ENCODE measurements around the gene RNF144B.
"Not testable (repeated sequence)": the region's sequence is repeated elsewhere in the genome, so short reads cannot be mapped to it uniquely, and the experiment has no call there.

Gene RNF144B

DNA sequence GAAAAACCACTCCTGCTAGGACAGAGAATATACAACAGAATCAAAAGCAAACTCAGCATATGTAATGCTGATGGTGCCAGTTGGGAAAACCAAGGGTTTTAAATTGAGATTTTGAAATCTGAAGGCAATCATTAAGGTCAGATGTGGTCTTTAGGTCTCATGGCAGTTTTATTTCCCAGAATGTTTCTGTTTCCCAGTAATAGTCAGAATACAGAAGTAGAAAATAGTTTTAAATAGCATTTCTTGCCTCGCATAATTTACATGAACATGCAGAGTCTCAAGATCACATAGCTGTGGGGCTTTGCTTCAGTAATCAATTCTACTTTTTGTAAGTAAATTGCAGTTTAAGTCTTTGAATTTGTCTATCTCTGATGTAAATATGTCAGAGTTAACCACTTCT, 58.1 kb downstream of the RNF144B start:
- no peak for DNase-seq (ENCODE audit: low read depth in 3 of 3)

DNA sequence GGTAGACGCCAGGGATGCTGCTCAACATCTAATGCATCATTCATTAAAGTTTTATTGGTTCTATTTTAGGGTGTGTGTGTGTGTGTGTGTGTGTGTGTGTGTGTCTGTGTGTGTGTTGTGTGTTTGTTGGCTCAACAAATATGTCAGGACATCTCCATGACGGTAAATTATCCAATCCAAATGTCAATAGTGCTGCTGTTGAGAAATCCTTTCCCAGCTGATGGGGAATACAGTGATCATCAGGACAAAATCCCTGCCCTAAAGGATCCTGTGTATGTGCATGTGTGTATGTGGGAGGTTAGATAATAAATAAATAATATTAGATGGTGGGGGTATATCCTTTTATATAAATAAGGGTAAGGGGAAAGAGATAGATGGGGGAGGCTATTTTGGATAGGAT, 59.6 kb downstream of the RNF144B start:
- DNase-seq (ENCODE audit: low read depth in 3 of 3), result no peak

DNA sequence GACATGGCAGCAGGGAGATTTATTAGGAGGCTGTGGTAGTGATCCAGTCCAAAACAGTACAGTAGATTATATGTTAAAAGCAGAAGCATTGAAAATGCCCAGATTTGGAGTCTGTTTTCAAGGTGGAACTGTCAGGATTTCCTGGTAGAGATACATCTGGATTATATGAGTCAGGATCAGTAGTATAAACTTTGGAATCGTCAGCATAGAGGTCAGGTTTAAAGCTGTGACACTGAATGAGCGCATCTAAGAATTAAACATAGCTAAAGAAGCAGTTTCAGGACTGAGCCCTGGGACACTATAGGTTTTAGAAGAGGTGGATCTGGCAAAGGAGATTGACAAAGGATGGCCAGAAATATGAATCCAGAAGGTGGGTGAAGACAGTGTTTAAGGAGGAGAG, 60.4 kb downstream of the RNF144B start:
- no peak for DNase-seq (ENCODE audit: low read depth in 3 of 3)

DNA sequence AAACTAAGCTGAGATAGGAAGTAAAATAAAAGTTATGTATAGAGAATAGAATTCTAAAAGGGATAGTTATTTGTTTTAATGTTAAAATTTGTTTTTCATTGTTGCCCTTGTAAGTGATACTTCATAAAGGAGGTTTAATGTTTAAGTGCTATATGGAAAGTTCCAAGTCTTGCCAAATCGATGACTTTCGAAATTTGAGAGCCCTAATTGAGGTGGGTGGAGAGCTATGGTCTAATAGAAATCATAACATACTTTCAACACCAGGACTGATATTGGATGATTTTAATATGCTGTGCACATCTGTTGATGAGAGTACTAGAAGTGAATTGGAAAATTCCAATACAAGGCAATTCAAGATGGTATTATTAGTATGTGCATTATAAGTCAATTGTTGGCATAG, 64.6 kb downstream of the RNF144B start:
- DNase-seq (ENCODE audit: low read depth in 3 of 3), result no peak

DNA sequence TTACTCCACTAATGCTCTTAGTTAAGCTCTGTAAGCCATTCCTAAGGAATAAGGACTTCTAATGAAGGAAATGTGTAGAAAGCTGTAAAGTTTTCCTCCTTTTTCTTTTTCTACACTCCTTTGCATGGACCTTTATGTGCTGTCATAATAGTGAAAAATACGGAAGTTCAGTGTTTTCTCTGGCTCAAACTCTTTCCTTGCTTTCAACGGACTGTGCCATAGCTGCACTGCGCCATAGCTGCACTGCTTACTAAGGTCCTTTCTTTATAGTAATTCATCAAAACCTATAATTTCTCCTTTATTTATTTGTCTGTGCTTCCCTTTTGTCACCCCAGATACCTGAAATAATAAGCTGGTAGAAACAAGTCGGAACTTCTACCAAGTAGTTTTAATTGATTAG, 67.3 kb downstream of the RNF144B start:
- no peak for DNase-seq (ENCODE audit: low read depth in 3 of 3)

DNA sequence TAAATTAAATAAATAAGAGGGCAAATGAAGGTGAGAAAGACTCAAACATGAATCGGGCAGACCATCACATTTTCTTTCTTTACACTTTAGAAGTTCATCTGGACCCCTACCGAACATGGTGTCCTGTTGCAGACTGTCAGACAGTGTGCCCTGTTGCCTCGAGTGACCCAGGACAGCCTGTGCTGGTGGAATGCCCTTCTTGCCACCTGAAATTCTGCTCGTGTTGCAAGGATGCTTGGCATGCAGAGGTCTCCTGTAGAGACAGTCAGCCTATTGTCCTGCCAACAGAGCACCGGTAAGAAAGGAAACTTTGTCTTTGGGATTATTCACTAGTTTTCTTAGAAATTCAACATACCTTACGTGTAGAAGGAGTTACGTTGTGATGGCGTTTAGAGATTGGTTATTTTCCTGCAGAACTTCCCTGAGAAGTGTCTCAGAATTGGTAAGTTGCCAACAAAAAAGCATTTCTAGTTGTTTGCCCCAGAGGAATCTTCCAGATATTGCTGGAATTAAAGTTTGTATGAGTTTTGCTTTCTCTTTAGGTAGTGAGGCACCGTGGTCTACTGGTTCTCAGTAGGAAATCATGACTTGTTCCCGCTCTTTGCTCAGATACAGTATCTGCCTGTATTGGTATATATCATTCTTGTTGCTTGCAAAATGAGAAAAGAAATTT, 70.1 kb downstream of the RNF144B start:
- no peak for DNase-seq (ENCODE audit: low read depth in 3 of 3)

DNA sequence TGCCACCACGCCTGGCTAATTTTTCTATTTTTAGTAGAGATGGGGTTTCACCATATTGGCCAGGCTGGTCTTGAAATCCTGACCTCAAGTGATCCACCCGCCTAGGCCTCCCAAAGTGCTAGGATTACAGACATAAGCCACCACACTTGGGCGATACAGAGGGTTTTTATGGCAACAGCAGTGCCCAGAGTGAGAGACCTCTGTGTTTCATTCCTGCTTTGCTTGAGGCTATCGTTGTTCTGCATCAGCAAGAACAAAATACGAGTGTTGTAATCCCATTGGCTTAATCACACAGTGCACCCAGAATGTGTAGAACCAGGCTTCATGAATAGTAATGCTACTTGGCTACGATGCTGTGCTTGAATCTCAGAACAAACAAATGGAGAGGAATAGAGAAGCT, 70.9 kb downstream of the RNF144B start:
- not testable (repeated sequence) for DNase-seq (ENCODE audit: low read depth in 3 of 3)

DNA sequence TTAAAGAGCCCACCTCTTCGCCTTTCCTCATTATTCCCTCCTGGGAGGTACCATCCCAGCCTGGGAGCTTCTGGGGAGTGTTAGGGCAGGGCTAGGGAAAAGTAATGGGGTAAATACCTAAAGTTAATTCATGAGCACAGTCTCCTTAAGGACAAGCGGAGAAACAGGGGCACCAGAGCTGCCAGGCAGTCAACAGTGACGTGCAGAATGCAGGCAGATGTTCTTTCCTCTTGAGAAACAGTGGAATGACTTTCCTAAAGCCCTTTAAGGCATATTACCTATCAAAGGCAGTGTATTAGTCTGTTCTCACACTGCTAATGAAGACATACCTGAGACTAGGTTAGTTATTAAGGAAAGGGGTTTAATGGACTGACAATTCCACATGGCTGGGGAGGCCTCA, 76.3 kb downstream of the RNF144B start:
- no peak for DNase-seq (ENCODE audit: low read depth in 3 of 3)

DNA sequence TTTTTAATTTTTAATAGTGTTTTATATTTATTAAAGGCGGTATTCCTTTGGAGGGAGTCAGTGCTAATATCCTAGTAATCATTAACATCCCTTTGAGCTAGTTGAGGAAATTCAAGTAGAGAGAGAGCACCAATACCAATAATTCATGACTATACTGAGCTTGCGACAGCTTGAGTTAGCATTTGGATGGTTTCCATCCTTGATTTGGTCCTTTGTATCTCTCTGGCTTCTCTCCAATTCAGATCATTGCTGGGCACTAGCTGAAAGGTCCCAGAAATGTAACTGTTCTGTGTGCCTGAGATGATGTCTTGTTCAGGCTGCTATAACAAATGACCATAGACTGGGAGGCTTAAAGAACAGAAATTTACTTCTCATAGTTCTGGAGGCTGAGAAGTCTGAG, 77.0 kb downstream of the RNF144B start:
- no peak for DNase-seq (ENCODE audit: low read depth in 3 of 3)

DNA sequence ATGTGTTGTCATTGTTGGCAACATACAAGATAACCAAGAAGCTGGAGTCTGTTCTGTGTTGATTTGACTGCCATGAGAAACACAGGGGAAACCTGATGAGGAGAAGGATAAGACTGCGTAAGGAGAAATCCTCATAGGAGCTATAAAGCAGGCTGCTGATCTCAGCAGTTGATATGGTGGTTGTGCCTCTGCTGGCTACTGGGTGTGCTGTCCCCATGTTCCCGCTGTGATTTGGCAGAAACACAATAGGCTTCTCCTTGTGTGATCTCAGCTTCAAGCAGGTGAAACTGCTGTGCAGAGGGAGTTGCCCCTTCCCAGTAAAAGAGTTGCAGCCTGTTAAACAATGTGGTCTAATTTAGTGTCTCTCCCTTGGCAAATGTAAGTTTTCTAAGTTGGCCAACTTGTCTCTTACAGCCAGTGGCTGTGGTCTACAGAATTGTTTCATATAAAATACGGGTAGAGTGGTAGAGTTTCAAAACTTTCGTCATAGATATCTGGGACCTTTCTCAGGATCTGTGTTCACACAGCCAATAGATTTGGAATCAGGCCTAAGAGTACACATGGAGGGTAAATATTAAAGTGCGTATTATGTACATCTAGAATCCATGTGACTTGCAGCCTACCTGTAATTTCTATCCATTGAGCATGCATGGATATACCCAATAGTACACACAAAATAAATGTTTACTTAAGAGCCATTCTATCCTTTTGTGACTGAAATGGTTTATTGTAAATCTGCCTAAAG, 78.4 kb downstream of the RNF144B start:
- DNase-seq (ENCODE audit: low read depth in 3 of 3), result no peak

DNA sequence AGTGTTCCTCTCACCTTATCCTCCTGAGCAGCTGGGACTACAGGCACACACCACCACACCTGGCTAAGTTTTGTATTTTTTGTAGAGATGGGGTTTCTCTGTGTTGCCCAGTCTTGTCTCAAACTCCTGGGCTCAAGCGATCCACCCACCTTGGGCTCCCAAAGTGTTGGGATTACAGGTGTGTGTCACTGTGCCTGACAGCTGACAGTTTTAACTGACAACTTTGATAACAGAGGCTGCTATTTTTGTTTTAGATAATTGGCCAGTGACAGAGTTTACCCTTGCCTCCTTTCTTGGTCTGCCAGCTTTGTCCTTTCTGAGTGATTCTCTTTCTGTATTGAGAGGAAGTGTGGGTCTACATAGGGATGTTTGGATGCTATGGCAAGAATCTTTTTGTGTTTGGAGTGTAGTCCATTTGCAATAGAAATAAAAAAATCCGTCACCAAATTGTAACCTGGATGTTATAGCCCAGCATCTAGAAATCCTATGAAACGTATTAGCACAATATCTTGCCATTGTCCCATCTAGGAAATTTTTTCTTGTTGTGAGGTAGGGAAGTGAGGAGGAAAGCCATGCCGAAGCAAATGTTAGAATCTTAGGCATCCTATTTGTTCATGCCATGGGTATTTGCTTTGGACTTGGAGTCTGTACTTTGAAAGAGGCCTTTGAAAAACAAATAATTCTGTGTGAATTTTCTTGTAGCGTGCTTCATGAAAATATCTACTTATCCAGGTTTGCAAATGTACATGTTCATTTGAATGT, 80.8 kb downstream of the RNF144B start:
- no peak for DNase-seq (ENCODE audit: low read depth in 3 of 3)

DNA sequence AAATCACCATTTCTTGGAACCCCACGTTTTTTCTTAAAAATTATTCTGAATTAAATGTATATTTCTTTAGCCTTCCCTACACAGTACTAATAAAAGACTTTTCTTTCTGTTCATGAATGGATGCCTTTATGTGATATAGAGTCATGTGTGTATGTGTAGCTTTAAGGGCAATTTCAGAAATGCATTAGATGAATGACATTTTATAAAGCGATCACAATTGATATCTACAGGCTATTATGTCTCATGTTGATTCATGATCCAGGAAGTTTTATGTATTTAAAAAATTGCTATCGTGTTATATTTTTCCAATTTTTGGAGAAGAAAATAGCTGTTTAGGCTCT, 81.3 kb downstream of the RNF144B start:
- no peak for DNase-seq (ENCODE audit: low read depth in 3 of 3)

DNA sequence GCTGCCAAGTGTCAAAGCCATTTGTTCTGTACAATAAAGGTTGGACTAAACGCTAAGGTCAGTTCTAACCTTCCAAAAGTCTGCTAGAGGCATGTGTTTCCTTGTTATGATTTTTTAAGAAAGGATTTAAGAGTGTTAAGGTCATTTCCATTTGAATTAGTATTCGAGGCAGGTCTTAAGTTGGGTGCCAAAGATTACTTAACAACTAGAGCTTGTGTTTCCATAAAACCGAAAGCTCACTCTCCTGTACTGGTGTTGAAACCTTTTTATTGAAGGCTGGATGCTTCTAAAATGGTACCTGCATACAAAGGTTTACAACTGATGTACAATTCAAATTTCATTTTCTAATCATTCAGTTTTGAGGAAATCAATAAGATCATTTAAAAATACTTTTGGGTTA, 82.4 kb downstream of the RNF144B start:
- no peak for DNase-seq (ENCODE audit: low read depth in 3 of 3)

DNA sequence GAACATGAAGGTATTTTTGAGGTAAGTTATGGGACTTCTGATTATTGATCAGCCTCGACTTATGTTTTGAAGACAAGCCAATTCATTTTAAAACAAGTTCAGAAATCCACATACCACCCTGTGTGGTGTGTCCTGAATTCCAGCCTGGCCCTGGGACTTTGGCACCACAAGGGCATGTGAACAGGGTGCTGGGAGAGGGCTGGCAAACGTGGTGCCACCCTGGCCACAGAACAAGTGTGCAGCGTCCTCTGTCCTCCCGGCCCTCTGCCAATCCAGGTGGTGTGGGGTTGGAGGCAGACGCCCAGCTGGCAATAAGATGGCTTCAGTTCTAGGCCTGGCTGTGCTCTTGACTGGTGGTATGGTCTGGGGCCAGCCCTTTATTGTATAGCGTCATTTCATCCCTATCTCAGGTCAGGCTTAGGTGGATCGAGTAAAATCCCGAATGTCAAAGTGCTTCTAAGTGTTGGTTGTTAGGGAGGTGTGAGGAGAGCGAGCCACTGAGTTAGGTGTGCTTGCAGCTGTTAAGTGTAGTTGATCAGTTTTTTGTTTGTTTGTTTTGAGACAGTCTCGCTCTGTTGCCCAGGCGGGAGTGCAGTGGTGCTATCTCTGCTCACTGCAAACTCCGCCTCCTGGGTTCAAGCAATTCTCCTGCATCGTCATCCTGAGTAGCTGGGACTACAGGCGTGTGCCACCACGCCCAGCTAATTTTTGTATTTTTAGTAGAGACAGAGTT, 84.2 kb downstream of the RNF144B start:
- DNase-seq (ENCODE audit: low read depth in 3 of 3), result no peak

DNA sequence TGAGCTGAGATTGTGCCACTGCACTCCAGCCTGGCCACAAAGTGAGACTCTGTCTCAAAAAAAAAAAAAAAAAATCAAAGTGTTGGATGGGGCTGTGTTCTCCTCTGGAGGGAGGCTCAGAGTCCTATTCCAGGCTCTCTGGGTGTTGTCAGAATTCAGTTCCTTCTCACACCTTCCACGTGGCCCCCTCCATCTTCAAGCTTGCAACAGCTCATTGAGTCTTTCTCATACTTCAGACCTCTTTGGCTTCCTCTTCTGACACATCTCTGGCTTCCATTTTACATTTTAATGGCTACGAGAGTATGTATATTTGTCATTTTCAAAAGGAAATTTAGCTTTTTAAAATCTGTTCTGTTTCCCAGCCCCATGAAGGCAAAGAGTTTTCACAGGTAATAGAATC, 85.8 kb downstream of the RNF144B start:
- DNase-seq (ENCODE audit: low read depth in 3 of 3), result no peak

DNA sequence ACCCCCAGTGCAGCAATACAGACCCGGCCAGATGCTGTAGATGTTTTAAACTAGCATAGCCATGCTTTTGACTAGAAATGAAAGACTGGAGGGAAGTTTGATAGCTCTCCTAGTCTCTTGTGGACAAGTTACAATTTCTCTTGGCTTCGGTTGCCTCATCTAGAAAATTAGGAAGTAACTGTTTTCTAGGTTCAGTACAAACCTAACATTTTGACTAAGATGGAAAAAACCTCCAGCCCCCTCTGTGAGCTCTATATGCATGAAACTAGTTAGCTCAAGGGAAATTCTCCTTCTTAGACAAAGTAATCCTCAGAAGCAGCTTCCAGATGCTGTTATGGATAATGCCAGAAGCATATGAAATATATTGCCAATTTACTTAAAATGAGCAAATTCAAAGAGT, 86.6 kb downstream of the RNF144B start:
- no peak for DNase-seq (ENCODE audit: low read depth in 3 of 3)

DNA sequence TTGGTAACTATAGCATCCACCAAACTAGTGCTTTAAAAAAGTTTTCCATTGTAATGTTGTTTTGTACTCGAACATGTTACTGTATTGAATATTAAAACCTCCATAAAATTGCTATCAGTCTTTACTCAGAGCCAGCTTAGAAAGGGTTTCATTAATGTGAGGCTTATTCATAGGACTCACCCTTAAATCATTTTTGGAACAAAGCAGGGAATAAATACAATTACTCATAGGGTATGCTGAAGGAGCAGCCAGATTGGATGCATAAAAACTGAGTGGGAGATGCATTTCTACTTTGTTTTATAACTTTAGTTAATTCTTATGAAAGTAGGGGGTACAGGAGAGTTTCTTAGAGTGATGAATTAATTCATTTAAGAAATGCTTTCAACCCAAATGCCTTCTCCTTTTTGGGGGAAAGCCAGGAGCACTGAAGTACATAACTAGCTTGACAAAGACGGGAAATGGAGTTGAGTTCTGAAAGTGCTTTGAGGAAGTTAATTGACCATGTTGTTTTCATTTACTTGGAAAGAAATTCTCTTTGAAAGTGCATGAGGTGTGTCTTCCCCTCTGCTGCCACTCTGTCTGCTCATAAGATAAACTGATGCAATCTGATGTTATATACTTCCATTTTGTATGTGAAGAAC, 90.3 kb downstream of the RNF144B start:
- no peak for DNase-seq (ENCODE audit: low read depth in 3 of 3)

DNA sequence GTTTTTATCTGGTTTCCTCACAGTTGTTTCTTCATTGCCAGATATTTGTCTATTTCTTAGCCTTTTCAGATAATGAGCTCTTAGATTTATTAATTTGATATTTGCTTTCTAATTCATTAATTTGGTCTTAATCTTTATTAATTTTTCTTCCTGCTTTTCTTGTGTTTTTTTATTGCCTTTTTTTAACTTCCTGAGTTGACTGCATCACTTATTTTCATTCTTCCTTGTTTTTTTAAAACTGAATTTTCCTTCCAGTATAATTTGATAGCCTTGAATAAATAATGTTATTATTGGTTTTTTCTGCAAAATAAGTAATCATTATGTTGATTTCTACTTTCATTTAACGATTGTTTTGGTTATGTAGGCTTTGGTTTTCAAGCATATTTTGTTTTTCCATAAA, 91.5 kb downstream of the RNF144B start:
- no peak for DNase-seq (ENCODE audit: low read depth in 3 of 3)

DNA sequence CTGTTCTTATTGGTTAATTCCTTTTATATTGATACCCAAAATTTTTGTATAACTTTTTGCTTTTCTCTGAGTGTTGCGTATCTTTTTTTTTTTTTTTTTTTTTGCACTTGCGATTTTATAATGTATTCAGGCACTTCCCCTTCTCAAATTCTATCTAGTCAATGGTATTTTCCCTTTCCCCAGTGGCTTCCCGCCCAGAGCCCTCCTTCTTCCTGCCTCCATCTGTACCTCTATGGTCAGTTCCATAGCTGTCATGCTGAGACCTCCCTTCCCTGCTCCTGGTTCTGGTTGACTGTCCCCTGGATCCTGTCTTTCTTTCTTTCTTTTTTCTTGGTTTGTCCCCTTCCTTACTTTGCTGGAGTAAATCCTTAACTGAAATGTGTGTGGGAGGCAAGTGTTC, 94.7 kb downstream of the RNF144B start:
- no peak for DNase-seq (ENCODE audit: low read depth in 3 of 3)

DNA sequence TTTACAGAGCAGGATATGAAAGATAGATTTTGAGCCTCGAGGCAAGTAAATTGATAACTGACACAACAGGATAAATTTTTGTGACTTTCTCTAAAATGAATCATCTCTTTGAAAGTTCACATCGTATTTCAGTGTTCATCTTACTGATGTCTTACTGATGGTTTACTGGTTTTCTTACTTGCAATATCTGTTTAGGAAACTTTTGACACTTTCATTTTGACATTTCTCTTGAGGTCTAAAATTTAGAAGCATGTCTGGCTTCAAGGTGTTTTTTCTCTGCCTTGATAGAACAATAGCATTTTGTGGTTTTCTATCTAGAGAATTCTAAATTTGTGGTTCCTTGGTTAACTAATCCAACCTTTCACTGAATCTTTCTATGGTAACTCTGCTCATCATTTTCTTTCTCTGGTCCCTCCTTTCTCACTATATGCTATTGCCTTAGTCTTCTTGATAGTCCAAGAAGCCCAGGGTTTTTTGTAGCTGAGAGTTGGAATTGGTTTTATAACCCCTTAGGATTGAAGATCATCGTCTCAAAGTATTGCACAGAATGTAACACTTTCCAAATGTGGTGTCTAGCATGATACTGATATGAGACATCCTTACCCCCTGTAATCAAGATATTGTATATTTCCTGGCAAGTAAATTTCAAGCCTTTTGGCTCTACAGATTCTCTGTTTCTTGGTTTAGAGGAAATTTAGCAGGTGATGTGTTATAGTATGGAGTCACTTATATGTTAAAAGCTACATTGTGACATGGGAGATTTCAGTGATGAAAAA, 98.7 kb downstream of the RNF144B start:
- DNase-seq (ENCODE audit: low read depth in 3 of 3), result no peak

DNA sequence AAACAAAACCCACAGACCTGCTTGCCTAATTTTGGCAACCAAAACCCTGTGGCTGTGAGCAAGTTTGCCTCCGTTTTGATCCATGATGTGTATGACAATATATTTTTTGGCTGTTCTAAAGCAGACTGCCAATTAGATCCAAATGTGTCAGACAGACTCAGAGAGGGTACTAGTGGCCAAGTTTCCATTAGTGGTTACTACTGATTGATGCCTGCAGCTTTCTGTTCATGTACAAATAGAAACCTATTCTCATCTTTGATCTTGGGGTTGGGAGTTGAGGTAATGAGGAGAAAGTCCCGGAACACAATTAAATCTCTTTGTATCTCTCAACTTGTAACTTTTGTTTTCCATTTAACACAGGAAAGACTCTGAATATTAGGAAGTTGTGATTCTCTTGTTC, 100.9 kb downstream of the RNF144B start:
- DNase-seq (ENCODE audit: low read depth in 3 of 3), result no peak

Data from stimulated activated CD4-positive, alpha-beta T cell treated with anti-CD3 and anti-CD28 coated beads, TNF-alpha, amount 100 ng/mL, for 24 hours (primary cell).